ENCODE results near the gene ASPRV1. TPM values are rescaled to one million over a fixed set of nuclear protein-coding genes. Genes with fewer than 3 reads are reported as not detected.

Gene ASPRV1
- total RNA-seq, 2 experiments from 2014 or later: 0.81 to 0.96 TPM

DNA sequence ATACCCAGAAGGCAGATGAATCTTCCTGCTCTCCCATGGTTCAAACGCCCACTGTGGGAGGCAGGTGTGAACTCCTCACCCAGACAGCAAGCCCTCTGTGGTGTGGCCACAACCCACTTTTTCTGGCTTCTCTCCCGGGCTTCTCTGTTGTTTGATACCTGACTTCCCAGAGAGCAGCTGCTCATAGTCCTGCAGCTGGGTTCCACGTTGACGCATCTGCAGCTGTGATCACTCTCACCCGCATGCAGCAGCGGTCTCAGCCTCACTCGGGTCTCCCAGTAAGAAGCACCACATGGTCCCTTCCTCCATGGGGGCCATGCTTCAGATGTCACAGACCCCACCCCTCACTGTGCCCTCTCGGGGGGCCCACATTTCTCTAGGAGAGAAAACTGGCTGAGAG is 3.5 kb downstream of the ASPRV1 start:
- H3K9me3 Mint-ChIP-seq: no peaks in the 10 kb centered on the region
- intact Hi-C loops (cut with DNase I, micrococcal nuclease): no loop called here
- no peaks in the 10 kb centered on the region for H3K4me1 Mint-ChIP-seq (ENCODE audit: low read depth)
- DNase-seq (no peak), ATAC-seq (ENCODE audit: poor library complexity) (no peak)
- Histone ChIP-seq H3K9me3 (ENCODE audit: control insufficient read depth in 1 of 2, insufficient read depth in 1 of 2, low read length in 2 of 2) (no peaks in the 10 kb centered on the region), H3K27me3 (ENCODE audit: control insufficient read depth in 1 of 2, insufficient read depth in 2 of 2, low read length in 2 of 2) (no peaks in the 10 kb centered on the region), H3K36me3 (ENCODE audit: insufficient read depth, low read length) (no peaks in the 10 kb centered on the region), H3K27ac (ENCODE audit: low read depth in 1 of 2, low read length in 2 of 2) (no peak overlapping the region), H3K4me3 (ENCODE audit: low read length) (no peak overlapping the region), H3K4me1 (ENCODE audit: insufficient read depth, low read length) (peaks cover 4% of the 10 kb centered on the region)
- POLR2A ChIA-PET: no interaction called here
- no peak for TF ChIP-seq CTCF (IDR thresholded peaks at IDR 0.05)
- no peaks in the 10 kb centered on the region for H3K36me3 Mint-ChIP-seq (ENCODE audit: low read depth)
- H3K27ac Mint-ChIP-seq: no peak overlapping the region
- peaks cover 8% of the 10 kb centered on the region for H3K27me3 Mint-ChIP-seq
- no peak overlapping the region for H3K4me3 Mint-ChIP-seq
- CTCF ChIA-PET: no interaction called here

DNA sequence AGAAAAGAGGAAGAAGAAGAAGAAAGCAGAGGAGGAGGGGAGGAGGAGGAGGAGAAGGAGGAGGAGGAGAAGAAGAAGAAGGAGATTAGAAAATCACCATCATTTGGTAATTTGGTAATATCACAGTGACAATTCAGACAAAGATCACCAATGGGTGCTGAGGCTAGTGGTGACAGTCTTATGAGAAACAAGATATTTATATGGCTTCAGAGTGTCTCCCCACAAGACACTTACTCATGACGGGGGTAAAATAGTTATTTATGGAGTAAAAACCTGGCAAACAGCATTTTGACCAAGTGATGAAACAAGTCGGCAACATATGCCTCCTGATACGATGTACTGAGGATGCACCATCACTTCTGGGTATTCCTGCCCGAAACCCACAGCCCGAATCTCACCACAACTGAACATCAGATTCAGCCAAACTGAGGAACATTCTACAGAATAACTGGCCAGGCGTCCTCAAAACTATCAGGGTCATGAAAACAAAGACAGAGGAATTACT is 4.9 kb downstream of the ASPRV1 start:
- H3K36me3 Mint-ChIP-seq (ENCODE audit: low read depth): no peaks in the 10 kb centered on the region
- H3K4me1 ChIP-seq (ENCODE audit: insufficient read depth, low read length): peaks cover 4% of the 10 kb centered on the region
- intact Hi-C loops (cut with DNase I, micrococcal nuclease): no loop called here
- DNase-seq (no peak), ATAC-seq (ENCODE audit: poor library complexity) (no peak)
- no peak overlapping the region for H3K4me3 ChIP-seq (ENCODE audit: low read length)
- H3K27me3 ChIP-seq (ENCODE audit: control insufficient read depth in 1 of 2, insufficient read depth in 2 of 2, low read length in 2 of 2): no peaks in the 10 kb centered on the region
- no peaks in the 10 kb centered on the region for H3K36me3 ChIP-seq (ENCODE audit: insufficient read depth, low read length)
- H3K27me3 Mint-ChIP-seq: peaks cover 8% of the 10 kb centered on the region
- no peak overlapping the region for H3K4me3 Mint-ChIP-seq
- H3K9me3 Mint-ChIP-seq: no peaks in the 10 kb centered on the region
- H3K4me1 Mint-ChIP-seq (ENCODE audit: low read depth): no peaks in the 10 kb centered on the region
- ChIA-PET POLR2A (interaction anchor here (0.9 kb wide), 2 partner anchors 9 kb away, joined by 3 read pairs; no protein-coding TSS in a partner anchor), CTCF (no interaction called here)
- no peaks in the 10 kb centered on the region for H3K9me3 ChIP-seq (ENCODE audit: control insufficient read depth in 1 of 2, insufficient read depth in 1 of 2, low read length in 2 of 2)
- no peak for TF ChIP-seq CTCF (IDR thresholded peaks at IDR 0.05)
- H3K27ac ChIP-seq (ENCODE audit: low read depth in 1 of 2, low read length in 2 of 2): no peak overlapping the region
- no peak overlapping the region for H3K27ac Mint-ChIP-seq

GRCh38 chr2:69955029-69955428 is 6.4 kb downstream of the ASPRV1 start:
- Mint-ChIP-seq H3K4me1 (ENCODE audit: low read depth) (no peaks in the 10 kb centered on the region), H3K36me3 (ENCODE audit: low read depth) (no peaks in the 10 kb centered on the region), H3K27me3 (peaks cover 7% of the 10 kb centered on the region), H3K27ac (no peak overlapping the region), H3K9me3 (no peaks in the 10 kb centered on the region), H3K4me3 (no peak overlapping the region)
- Histone ChIP-seq H3K4me3 (ENCODE audit: low read length) (no peak overlapping the region), H3K36me3 (ENCODE audit: insufficient read depth, low read length) (no peaks in the 10 kb centered on the region), H3K27me3 (ENCODE audit: control insufficient read depth in 1 of 2, insufficient read depth in 2 of 2, low read length in 2 of 2) (no peaks in the 10 kb centered on the region), H3K27ac (ENCODE audit: low read depth in 1 of 2, low read length in 2 of 2) (no peak overlapping the region), H3K9me3 (ENCODE audit: control insufficient read depth in 1 of 2, insufficient read depth in 1 of 2, low read length in 2 of 2) (no peaks in the 10 kb centered on the region), H3K4me1 (ENCODE audit: insufficient read depth, low read length) (peaks cover 4% of the 10 kb centered on the region)
- DNase-seq (no peak), ATAC-seq (ENCODE audit: poor library complexity) (no peak)
- intact Hi-C loops (cut with DNase I, micrococcal nuclease): no loop called here
- ChIA-PET CTCF (no interaction called here), POLR2A (no interaction called here)
- TF ChIP-seq CTCF (IDR thresholded peaks at IDR 0.05): no peak
